Heart left ventricle (tissue), 16 donors: ENCODE measurements around the gene MAP6D1. TPM values are rescaled to one million over a fixed set of nuclear protein-coding genes. Genes with fewer than 3 reads are reported as not detected.

ENCODE experiments used
- ATAC-seq, 4 donors: fragments of 200-7000 bp; cut with Tn5 transposase; one replicate each; pipeline ENCODE4 v1.9.1; 2020 to 2022; ENCODE audit warnings: moderate library complexity in 4 of 4, mild to moderate bottlenecking in 3 of 4, moderate number of reproducible peaks in 1 of 4
- DNase-seq, 5 donors: peaks; one replicate each; pipeline ENCODE4 v3.0.0-alpha.2; 2020
- H3K27ac ChIP-seq, 12 donors: fragments of 200-600 bp; sonication (generic) in 4 of 12; one replicate each; pipeline versions ENCODE4 v1.5.0 to v1.8.0; 2016 to 2022; ENCODE audit warnings: mild to moderate bottlenecking in 2 of 12
- H3K27me3 ChIP-seq, 9 donors: fragments of 200-600 bp; sonication (generic) in 2 of 9; one replicate each; pipeline versions ENCODE4 v1.5.1 to v1.8.0; 2016 to 2022; ENCODE audit warnings: mild to moderate bottlenecking in 3 of 9
- H3K36me3 ChIP-seq, 9 donors: fragments of 200-600 bp; sonication (generic) in 2 of 9; one replicate each; pipeline versions ENCODE4 v1.5.0 to v1.8.0; 2018 to 2022; ENCODE audit warnings: mild to moderate bottlenecking in 2 of 9
- H3K4me1 ChIP-seq, 12 donors: fragments of 200-600 bp; sonication (generic) in 4 of 12; one replicate each; pipeline versions ENCODE4 v1.5.0 to v1.8.0; 2016 to 2022; ENCODE audit warnings: mild to moderate bottlenecking in 3 of 12
- H3K4me3 ChIP-seq, 12 donors: fragments of 200-600 bp; sonication (generic) in 4 of 12; one replicate each; pipeline versions ENCODE4 v1.5.0 to v1.8.0; 2017 to 2022; ENCODE audit warnings: mild to moderate bottlenecking in 9 of 12, moderate library complexity in 4 of 12
- H3K9me3 ChIP-seq, 12 donors: fragments of 200-600 bp; sonication (generic) in 4 of 12; one replicate each; pipeline versions ENCODE4 v1.5.0 to v1.8.0; 2016 to 2022; ENCODE audit warnings: mild to moderate bottlenecking in 1 of 12
- CTCF ChIP-seq, 12 donors: fragments of 200-600 bp; sonication (generic) in 4 of 12; IDR thresholded peaks; one replicate each; pipeline versions ENCODE4 v1.5.0 to v1.8.0; 2018 to 2022; ENCODE audit warnings: antibody characterized with exemption in 12 of 12, mild to moderate bottlenecking in 5 of 12
- POLR2A ChIP-seq, 2 donors: fragments of 450-650 bp; IDR thresholded peaks; one replicate each; pipeline ENCODE4 v1.6.1; 2017; ENCODE audit warnings: antibody characterized with exemption in 2 of 2, mild to moderate bottlenecking in 2 of 2, moderate library complexity in 2 of 2
- WGBS, 4 donors: extraction: QIAGEN DNeasy Blood & Tissue Kit in 2 of 4; methylation state at CpG; one replicate each; pipeline versions ENCODE4 v1.1.5 to v1.1.7; 2013 to 2018; 5-methylcytosine and 5-hydroxymethylcytosine counted together
- intact Hi-C, 10 donors: fragments of 100-400 bp; cut with DNase I; formaldehyde crosslinking; loops; one replicate each; pipeline versions ENCODE4 v1.11.1 to v1.14.2; 2022
- long read RNA-seq, 3 donors: library from polyadenylated mRNA; unstranded; transcript quantifications; one replicate each; pipeline ENCODE4 v2.0.0, GENCODE V29; 2020 to 2021
- polyA plus RNA-seq, 2 donors: library from polyadenylated mRNA; stranded (reverse); fragments of 200-250 nt; gene quantifications; one replicate each; pipeline ENCODE4 v1.2.3, GENCODE V29; 2013
- total RNA-seq, 9 donors: library from RNA; depleted of rRNA in 2 of 9; stranded (reverse); fragments of >200 nt in 2 of 9; fragmentation: NEBNext Ultra II Directional in 3 of 9; extraction: Animal tissue kit (Norgen Biotek cat#: 25700) in 3 of 9; gene quantifications; one replicate each; pipeline versions ENCODE4 v1.1.0 to v1.2.4, GENCODE V29; 2016 to 2023
- donor health status: ischemic (EF 13 %, LVEDD 7.1; RV severe dilation, severe dysfunction).
- donor health status: healthy with polysubstance abuse.
- donor health status: DM: no; HTN: yes; CAD: no.
- donor health status: DM: no; HTN: no; CAD: no.
- donor health status: ischemic (EF 25% LVEDD 6.9; RV normal size, moderate dysfunction).
- donor health status: ischemic (EF 25% LVEDD 5.7; RV mildly dilated, moderate dysfunction).
- donor health status: healthy.
- donor health status: DM: yes; HTN: yes; CAD: no.
- donor health status: ischemic (EF 35%, LVEDD 5.7; RV mildly dilated, moderate dysfunction).
- donor health status: nonischemic (EF 11% LVEDD 7.7; RV severe dilation, severe dysfunction).
- donor health status: DM: yes; HTN: yes; CAD: no.
- donor health status: PGD.
- donor health status: ischemic (EF 29% LVEDD 5.4; RV normal size, mild dysfunction).
- donor health status: nonischemic (EF 23%, LVEDD 6.1; RV moderate dilation, normal function).

MAP6D1 gene
- 1 to 10 TPM; 1.6 to 6.6 (median 2.3) TPM for total RNA-seq
- under 1 TPM in 1 of 2 donors, not detected in 1; 0.46 TPM for polyA plus RNA-seq
- long read RNA-seq, donor 1, transcript MAP6D1-201 (3 exons, 2,111 nt) = major isoform, 5 of 6 reads
- long read RNA-seq, donor 1, partial matches to known transcripts = 0 of 6 reads
- long read RNA-seq, donor 1, other reads (novel, unspliced or antisense) = 1 of 6 reads
- long read RNA-seq, donor 2 = 0 reads
- long read RNA-seq, donor 3, partial matches to known transcripts = 0 of 1 reads
- long read RNA-seq, donor 3, other reads (novel, unspliced or antisense) = 1 of 1 reads

GRCh38 chr3:183825456-183826161 is at the start of gene MAP6D1:
MAP6D1 (minus strand) TSS chr3:183825577; CDS start chr3:183825547, 30 bp downstream.
- DNase-seq (peak in 3 of 5 donors; percentile 29 to 74 (median 30)), ATAC-seq (peak in 3 of 4 donors; percentile 19 to 72 (median 61))
- Histone ChIP-seq H3K36me3 (peaks cover 0 to 29% (median 20%) of the 10 kb centered on the region in 9 donors), H3K4me1 (peaks cover 0 to 31% (median 13%) of the 10 kb centered on the region in 12 donors), H3K4me3 (peak within 1 kb of the TSS; percentile 43 to 81 (median 63)), H3K9me3 (no peaks in the 10 kb centered on the region), H3K27ac (peak within 1 kb of the TSS in 3 of 12 donors; percentile 18 to 56 (median 50)), H3K27me3 (no peaks in the 10 kb centered on the region)
- intact Hi-C loops = loop anchor here in 1 of 10 donors (5.0 kb wide), 1 partner anchor 57 kb away; the partner anchor contains the start of gene PARL
- TF ChIP-seq CTCF (IDR thresholded peaks at IDR 0.05) (peak in 5 of 12 donors; percentile 9 to 46 (median 26)), POLR2A (IDR thresholded peaks at IDR 0.05) (no peak)
- 7 to 27% (median 11%) methylated on average over 12 to 69 of the region's 69 CpGs for WGBS, 4 donors

- Histone ChIP-seq H3K27me3 (no peaks in the 10 kb centered on the region), H3K4me1 (peaks cover 0 to 74% (median 3%) of the 10 kb centered on the region in 12 donors), H3K27ac (no peak overlapping the region), H3K9me3 (no peaks in the 10 kb centered on the region), H3K36me3 (peaks cover 0 to 21% (median 6%) of the 10 kb centered on the region in 9 donors), H3K4me3 (no peak overlapping the region)
- intact Hi-C loops = loop anchor here in 1 of 10 donors (10.0 kb wide), 1 partner anchor 399 kb away; no protein-coding TSS in a partner anchor
- ATAC-seq = no peak
- TF ChIP-seq POLR2A (IDR thresholded peaks at IDR 0.05) = no peak
- WGBS, 4 donors = 88 to 99% (median 93%) methylated on average over 3 of the region's 3 CpGs
- no peak for DNase-seq
Observed at GRCh38 chr3:183873914-183874313, 48.5 kb upstream of the MAP6D1 start.

- Histone ChIP-seq H3K4me1 (peaks cover 0 to 53% (median 0%) of the 10 kb centered on the region in 12 donors), H3K9me3 (no peaks in the 10 kb centered on the region), H3K4me3 (no peak overlapping the region), H3K27ac (no peak overlapping the region), H3K27me3 (no peaks in the 10 kb centered on the region), H3K36me3 (peaks cover 0 to 26% (median 13%) of the 10 kb centered on the region in 9 donors)
- TF ChIP-seq CTCF (IDR thresholded peaks at IDR 0.05) = no peak
- TF ChIP-seq POLR2A (IDR thresholded peaks at IDR 0.05) = no peak
- ATAC-seq (no peak), DNase-seq (no peak)
- intact Hi-C loops = loop anchor here in 1 of 10 donors (10.0 kb wide), 1 partner anchor 397 kb away; no protein-coding TSS in a partner anchor
- 66 to 74% (median 72%) methylated on average over 2 of the region's 2 CpGs for WGBS, 4 donors
Observed at GRCh38 chr3:183871541-183871940, 46.2 kb upstream of the MAP6D1 start.

GRCh38 chr3:183870563-183870962 is 45.2 kb upstream of the MAP6D1 start:
- H3K4me3 ChIP-seq = no peak overlapping the region
- peaks cover 0 to 28% (median 22%) of the 10 kb centered on the region in 9 donors for H3K36me3 ChIP-seq
- H3K9me3 ChIP-seq = no peaks in the 10 kb centered on the region
- no peaks in the 10 kb centered on the region for H3K27me3 ChIP-seq
- H3K4me1 ChIP-seq = peaks cover 0 to 43% (median 0%) of the 10 kb centered on the region in 12 donors
- no peak overlapping the region for H3K27ac ChIP-seq
- intact Hi-C loops = loop anchor here in 1 of 10 donors (10.0 kb wide), 1 partner anchor 396 kb away; no protein-coding TSS in a partner anchor
- no peak for TF ChIP-seq POLR2A (IDR thresholded peaks at IDR 0.05)
- no peak for TF ChIP-seq CTCF (IDR thresholded peaks at IDR 0.05)
- no peak for DNase-seq
- ATAC-seq = no peak
- WGBS, 4 donors = 88 to 98% (median 94%) methylated on average over 3 of the region's 3 CpGs
